Measurements from ENCODE around the gene SNRPA1.

SNRPA1 gene

DNA sequence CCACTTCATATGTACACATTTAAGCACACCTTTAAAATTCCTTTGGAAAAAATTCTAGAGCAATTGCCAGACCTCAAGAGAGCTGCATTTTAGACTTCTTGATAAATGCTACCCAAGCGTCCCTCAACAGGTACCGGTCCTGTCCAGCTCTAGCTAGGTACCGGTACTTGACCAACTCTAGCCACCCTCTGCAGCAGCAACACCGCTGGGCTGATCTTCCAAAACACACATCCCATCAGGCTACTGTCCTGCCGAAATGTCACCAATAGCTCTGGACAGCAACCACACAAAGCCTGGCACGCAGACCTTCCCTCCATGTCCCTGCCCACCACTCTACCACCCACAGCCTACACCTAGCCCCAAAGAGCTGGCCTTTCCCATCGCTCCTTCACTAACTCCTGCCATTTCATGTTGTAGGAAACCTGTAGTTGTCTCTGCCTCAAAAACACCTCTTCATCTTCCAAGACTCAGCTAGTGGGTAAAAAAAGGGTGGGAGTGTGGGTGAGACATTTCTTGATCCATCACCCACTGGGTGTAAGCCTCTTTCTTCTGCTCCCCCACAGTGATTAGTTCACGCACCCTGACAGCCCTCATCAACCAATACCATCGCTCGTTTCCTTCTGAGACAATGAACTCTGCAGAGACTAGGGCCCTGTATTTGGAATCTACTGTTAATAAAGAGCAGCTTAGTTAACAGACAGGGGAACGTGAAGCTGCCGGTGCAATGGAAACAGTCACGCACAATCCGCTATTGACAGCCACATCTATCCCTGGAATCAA is 50.0 kb downstream of the SNRPA1 start:
- H3K9me3 ChIP-seq (ENCODE audit: severe bottlenecking), result no peaks in the 10 kb centered on the region
- no peaks in the 10 kb centered on the region for H3K27me3 ChIP-seq (ENCODE audit: insufficient read depth, low read depth, severe bottlenecking)
- H3K27ac ChIP-seq, result no peak overlapping the region
- TF ChIP-seq CTCF (IDR thresholded peaks at IDR 0.05; ENCODE audit: low read depth, low read length), result no peak
- H3K36me3 ChIP-seq, result peaks cover 20% of the 10 kb centered on the region
- no peak for DNase-seq
- H3K4me3 ChIP-seq (ENCODE audit: low read depth, low read length), result no peak overlapping the region

GRCh38 chr15:101244036-101244781 is 50.8 kb downstream of the SNRPA1 start:
- TF ChIP-seq CTCF (IDR thresholded peaks at IDR 0.05; ENCODE audit: low read depth, low read length), result no peak
- no peak for DNase-seq
- Histone ChIP-seq H3K27me3 (ENCODE audit: insufficient read depth, low read depth, severe bottlenecking) (no peaks in the 10 kb centered on the region), H3K36me3 (peaks cover 18% of the 10 kb centered on the region), H3K4me3 (ENCODE audit: low read depth, low read length) (no peak overlapping the region), H3K9me3 (ENCODE audit: severe bottlenecking) (no peaks in the 10 kb centered on the region), H3K27ac (no peak overlapping the region)

DNA sequence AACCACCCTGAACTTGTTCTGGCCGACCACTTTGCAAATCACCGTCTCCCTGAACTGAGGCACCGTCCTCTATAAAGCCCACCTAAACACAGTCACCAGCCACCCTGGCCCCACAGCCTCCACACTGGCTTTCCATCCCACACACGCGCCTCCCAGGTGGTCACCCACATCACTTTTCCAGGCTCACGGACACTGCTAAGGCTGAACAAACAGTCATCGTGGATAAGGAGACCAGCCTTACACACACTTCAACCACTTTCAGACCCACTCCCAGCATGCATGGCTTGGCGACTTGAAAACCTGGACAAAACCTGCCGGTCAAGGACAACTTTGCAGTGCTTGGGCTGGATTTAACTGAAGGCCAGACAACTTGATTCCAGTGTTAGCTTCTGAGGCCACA is 51.6 kb downstream of the SNRPA1 start:
- no peak overlapping the region for H3K4me3 ChIP-seq (ENCODE audit: low read depth, low read length)
- H3K9me3 ChIP-seq (ENCODE audit: severe bottlenecking), result no peaks in the 10 kb centered on the region
- no peak for TF ChIP-seq CTCF (IDR thresholded peaks at IDR 0.05; ENCODE audit: low read depth, low read length)
- H3K27me3 ChIP-seq (ENCODE audit: insufficient read depth, low read depth, severe bottlenecking), result no peaks in the 10 kb centered on the region
- peaks cover 18% of the 10 kb centered on the region for H3K36me3 ChIP-seq
- no peak overlapping the region for H3K27ac ChIP-seq
- no peak for DNase-seq

GRCh38 chr15:101242999-101243336 is 52.1 kb downstream of the SNRPA1 start:
- no peaks in the 10 kb centered on the region for H3K27me3 ChIP-seq (ENCODE audit: insufficient read depth, low read depth, severe bottlenecking)
- H3K9me3 ChIP-seq (ENCODE audit: severe bottlenecking), result no peaks in the 10 kb centered on the region
- no peak for TF ChIP-seq CTCF (IDR thresholded peaks at IDR 0.05; ENCODE audit: low read depth, low read length)
- no peak for DNase-seq
- H3K27ac ChIP-seq, result no peak overlapping the region
- peaks cover 14% of the 10 kb centered on the region for H3K36me3 ChIP-seq
- H3K4me3 ChIP-seq (ENCODE audit: low read depth, low read length), result no peak overlapping the region

- DNase-seq, result no peak
- Histone ChIP-seq H3K27me3 (ENCODE audit: insufficient read depth, low read depth, severe bottlenecking) (no peaks in the 10 kb centered on the region), H3K4me3 (ENCODE audit: low read depth, low read length) (no peak overlapping the region), H3K9me3 (ENCODE audit: severe bottlenecking) (no peaks in the 10 kb centered on the region), H3K27ac (no peak overlapping the region), H3K36me3 (peaks cover 9% of the 10 kb centered on the region)
- TF ChIP-seq CTCF (IDR thresholded peaks at IDR 0.05; ENCODE audit: low read depth, low read length), result no peak
Observed at GRCh38 chr15:101242160-101242998, 52.7 kb downstream of the SNRPA1 start.
